Heart left ventricle (tissue), 13 donors: ENCODE measurements around the gene SORCS2.

Experiments used
- POLR2A ChIP-seq, 2 donors: fragments of 450-650 bp; IDR thresholded peaks; one replicate each; pipeline ENCODE4 v1.6.1; 2017; ENCODE audit warnings: antibody characterized with exemption in 2 of 2, mild to moderate bottlenecking in 2 of 2, moderate library complexity in 2 of 2
- TF ChIP-seq, protein P1 (sequence below), 12 donors: fragments of 200-600 bp; sonication (generic) in 4 of 12; IDR thresholded peaks; one replicate each; pipeline versions ENCODE4 v1.5.0 to v1.8.0; 2018 to 2022; ENCODE audit warnings: antibody characterized with exemption in 12 of 12, mild to moderate bottlenecking in 5 of 12
- donor health status: ischemic (EF 13 %, LVEDD 7.1; RV severe dilation, severe dysfunction).
- donor health status: DM: no; HTN: yes; CAD: no.
- donor health status: DM: no; HTN: no; CAD: no.
- donor health status: ischemic (EF 25% LVEDD 6.9; RV normal size, moderate dysfunction).
- donor health status: ischemic (EF 25% LVEDD 5.7; RV mildly dilated, moderate dysfunction).
- donor health status: ischemic (EF 35%, LVEDD 5.7; RV mildly dilated, moderate dysfunction).
- donor health status: nonischemic (EF 11% LVEDD 7.7; RV severe dilation, severe dysfunction).
- donor health status: DM: yes; HTN: yes; CAD: no.
- donor health status: PGD.
- donor health status: ischemic (EF 29% LVEDD 5.4; RV normal size, mild dysfunction).
- donor health status: nonischemic (EF 23%, LVEDD 6.1; RV moderate dilation, normal function).

DNA sequence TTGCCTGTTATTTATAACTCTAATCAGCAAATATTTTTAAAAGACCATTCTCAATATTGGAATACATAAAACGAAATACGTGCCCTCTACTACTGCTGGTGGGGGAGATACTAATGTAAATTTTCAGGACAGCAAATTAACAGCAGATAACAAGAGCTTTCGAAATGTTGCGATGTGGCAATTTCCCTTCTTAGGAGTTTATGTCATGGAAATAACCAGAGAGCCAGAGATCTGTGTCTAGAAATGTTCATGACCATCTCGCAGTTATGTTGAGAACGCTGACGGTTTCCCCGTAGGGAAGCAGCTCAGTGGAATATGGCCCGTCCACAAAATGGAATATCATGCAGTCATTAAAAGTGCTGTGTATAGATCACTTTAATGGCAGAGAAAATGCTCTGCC lies 480.8 kb downstream of the SORCS2 start:
- TF ChIP-seq, protein P1, sequence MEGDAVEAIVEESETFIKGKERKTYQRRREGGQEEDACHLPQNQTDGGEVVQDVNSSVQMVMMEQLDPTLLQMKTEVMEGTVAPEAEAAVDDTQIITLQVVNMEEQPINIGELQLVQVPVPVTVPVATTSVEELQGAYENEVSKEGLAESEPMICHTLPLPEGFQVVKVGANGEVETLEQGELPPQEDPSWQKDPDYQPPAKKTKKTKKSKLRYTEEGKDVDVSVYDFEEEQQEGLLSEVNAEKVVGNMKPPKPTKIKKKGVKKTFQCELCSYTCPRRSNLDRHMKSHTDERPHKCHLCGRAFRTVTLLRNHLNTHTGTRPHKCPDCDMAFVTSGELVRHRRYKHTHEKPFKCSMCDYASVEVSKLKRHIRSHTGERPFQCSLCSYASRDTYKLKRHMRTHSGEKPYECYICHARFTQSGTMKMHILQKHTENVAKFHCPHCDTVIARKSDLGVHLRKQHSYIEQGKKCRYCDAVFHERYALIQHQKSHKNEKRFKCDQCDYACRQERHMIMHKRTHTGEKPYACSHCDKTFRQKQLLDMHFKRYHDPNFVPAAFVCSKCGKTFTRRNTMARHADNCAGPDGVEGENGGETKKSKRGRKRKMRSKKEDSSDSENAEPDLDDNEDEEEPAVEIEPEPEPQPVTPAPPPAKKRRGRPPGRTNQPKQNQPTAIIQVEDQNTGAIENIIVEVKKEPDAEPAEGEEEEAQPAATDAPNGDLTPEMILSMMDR (IDR thresholded peaks at IDR 0.05), result no peak
- no peak for TF ChIP-seq POLR2A (IDR thresholded peaks at IDR 0.05)
